Measurements from ENCODE around the gene SUN1. TPM values are rescaled to one million over a fixed set of nuclear protein-coding genes. Genes with fewer than 3 reads are reported as not detected.

The SUN1 gene
- total RNA-seq, 1 experiment from 2014 or later, result 181 TPM

GRCh38 chr7:891805-892204 is 59.5 kb downstream of the SUN1 start (continued):
- no peak for TF ChIP-seq ZBTB33 (IDR thresholded peaks at IDR 0.05; ENCODE audit: extremely low read depth, insufficient replicate concordance, low read length)
- no peak for TF ChIP-seq FOSL1 (IDR thresholded peaks at IDR 0.05; ENCODE audit: low read depth)

- Histone ChIP-seq H4K20me1 (ENCODE audit: insufficient read depth) (no peaks in the 10 kb centered on the region), H3K27ac (ENCODE audit: low read depth, low read length) (no peak overlapping the region), H3K27me3 (ENCODE audit: insufficient read depth, low read length) (no peaks in the 10 kb centered on the region), H3K9me2 (ENCODE audit: insufficient read depth) (no peaks in the 10 kb centered on the region), H3K9ac (ENCODE audit: low read length) (no peak overlapping the region), H3K4me3 (replicated peaks in 1 of 2; ENCODE audit: low read depth in 1 of 2, low read length in 2 of 2) (no peak overlapping the region), H3K79me2 (ENCODE audit: insufficient read depth, low read length) (peaks cover 16% of the 10 kb centered on the region; the same call in 1 of the 2 replicates), H3K9me3 (ENCODE audit: control insufficient read depth in 1 of 2, insufficient read depth in 1 of 2, low read depth in 1 of 2, low read length in 2 of 2) (no peaks in the 10 kb centered on the region), H3K4me1 (ENCODE audit: control insufficient read depth in 1 of 2, insufficient read depth in 2 of 2, low read length in 2 of 2) (no peaks in the 10 kb centered on the region), H3K36me3 (ENCODE audit: control insufficient read depth in 1 of 2, insufficient read depth in 2 of 2, low read length in 2 of 2) (peaks cover 8 to 31% of the 10 kb centered on the region in 2 experiments; a peak in 3 of 4 replicates), H3K4me2 (ENCODE audit: low read length) (no peak overlapping the region), H2AFZ (ENCODE audit: low read depth, low read length, poor library complexity, severe bottlenecking) (no peak overlapping the region)
- ChIA-PET RAD21 (ENCODE audit: low non-redundant PET in 1 of 2, low total read pairs in 2 of 2, uncharacterized antibody in 2 of 2, unreplicated experiment in 2 of 2) (no interaction called here), CTCF (no interaction called here), POLR2A (no interaction called here)
- intact Hi-C loops (cut with micrococcal nuclease), result no loop called here
- DNase-seq (ENCODE audit: low read depth, low spot score) (no peak), ATAC-seq (no peak)
- no TSS peak for BruUV-seq (replicated peaks)
- TF ChIP-seq POLR2AphosphoS5 (IDR thresholded peaks at IDR 0.05; ENCODE audit: low read depth, low read length), result no peak
- no peak for TF ChIP-seq EGR1 (IDR thresholded peaks at IDR 0.05; ENCODE audit: low read depth)
- no peak for TF ChIP-seq CEBPB (IDR thresholded peaks at IDR 0.05; ENCODE audit: low read depth)
- no peak for TF ChIP-seq CBX3 (IDR thresholded peaks at IDR 0.05; ENCODE audit: low read depth)
- TF ChIP-seq SRF (IDR thresholded peaks at IDR 0.05; ENCODE audit: low read depth), result no peak
- TF ChIP-seq SIN3A (IDR thresholded peaks at IDR 0.05; ENCODE audit: low read depth), result no peak
- TF ChIP-seq YY1 (IDR thresholded peaks at IDR 0.05; ENCODE audit: extremely low read depth, insufficient replicate concordance, low read depth, low read length), result no peak
- no peak for TF ChIP-seq ATF3 (IDR thresholded peaks at IDR 0.05)
- TF ChIP-seq FOSL1 (IDR thresholded peaks at IDR 0.05; ENCODE audit: low read depth), result no peak
- TF ChIP-seq RAD21 (IDR thresholded peaks at IDR 0.05; ENCODE audit: low read depth), result no peak
- no peak for TF ChIP-seq ELF1 (IDR thresholded peaks at IDR 0.05; ENCODE audit: borderline replicate concordance, low read depth)
- no peak for TF ChIP-seq TCF7L2 (IDR thresholded peaks at IDR 0.05; ENCODE audit: borderline replicate concordance, extremely low read depth, insufficient read depth, insufficient read length)
- no peak for TF ChIP-seq SP1 (IDR thresholded peaks at IDR 0.05; ENCODE audit: low read depth)
- no peak for TF ChIP-seq JUND (IDR thresholded peaks at IDR 0.05)
- TF ChIP-seq CTCF (IDR thresholded peaks at IDR 0.05 in 2 of 3, conservative IDR thresholded peaks at IDR 0.05 in 1 of 3; ENCODE audit: borderline replicate concordance in 1 of 3, insufficient read depth in 1 of 3, low read depth in 2 of 3, low read length in 2 of 3), result no peak
- no peak for TF ChIP-seq POLR2A (IDR thresholded peaks at IDR 0.05; ENCODE audit: borderline replicate concordance, extremely low read depth, insufficient read depth, insufficient read length)
- no peak for TF ChIP-seq EZH2phosphoT487 (IDR thresholded peaks at IDR 0.05; ENCODE audit: borderline replicate concordance)
Observed at GRCh38 chr7:892648-893593, 60.6 kb downstream of the SUN1 start.
